DND-41 (cell line): ENCODE measurements around the gene CERS6.

Experiments used
- CTCF ChIP-seq: IDR thresholded peaks from 2 replicates; pipeline ENCODE4 v1.5.1; 2012; ENCODE audit warnings: borderline replicate concordance, low read length, moderate library complexity, mild to moderate bottlenecking; ENCODE audit not compliant: poor library complexity, severe bottlenecking; ENCODE audit errors: extremely low read depth
- EZH2 ChIP-seq: IDR thresholded peaks from 3 replicates; pipeline ENCODE4 v1.6.1; 2012; ENCODE audit warnings: borderline replicate concordance, low read depth, mild to moderate bottlenecking, moderate library complexity, low read length, inconsistent platforms; ENCODE audit not compliant: severe bottlenecking

- TF ChIP-seq CTCF (no peak), EZH2 (no peak)
Measured at GRCh38 chr2:168684921-168685599, 229.0 kb downstream of the CERS6 start.
